NCI-H2107 treated with DMSO at 0.1 percent for 48 hours (cell line): Measurements from ENCODE around the gene TRNAU1AP.
"Not testable (repeated sequence)": the region's sequence is repeated elsewhere in the genome, so short reads cannot be mapped to it uniquely, and the experiment has no call there.

Experiments
- DNase-seq: peaks from one replicate; lab custom pipeline; 2025; ENCODE audit not compliant: unreplicated experiment; lab: John Stamatoyannopoulos, UW

TRNAU1AP gene

DNA sequence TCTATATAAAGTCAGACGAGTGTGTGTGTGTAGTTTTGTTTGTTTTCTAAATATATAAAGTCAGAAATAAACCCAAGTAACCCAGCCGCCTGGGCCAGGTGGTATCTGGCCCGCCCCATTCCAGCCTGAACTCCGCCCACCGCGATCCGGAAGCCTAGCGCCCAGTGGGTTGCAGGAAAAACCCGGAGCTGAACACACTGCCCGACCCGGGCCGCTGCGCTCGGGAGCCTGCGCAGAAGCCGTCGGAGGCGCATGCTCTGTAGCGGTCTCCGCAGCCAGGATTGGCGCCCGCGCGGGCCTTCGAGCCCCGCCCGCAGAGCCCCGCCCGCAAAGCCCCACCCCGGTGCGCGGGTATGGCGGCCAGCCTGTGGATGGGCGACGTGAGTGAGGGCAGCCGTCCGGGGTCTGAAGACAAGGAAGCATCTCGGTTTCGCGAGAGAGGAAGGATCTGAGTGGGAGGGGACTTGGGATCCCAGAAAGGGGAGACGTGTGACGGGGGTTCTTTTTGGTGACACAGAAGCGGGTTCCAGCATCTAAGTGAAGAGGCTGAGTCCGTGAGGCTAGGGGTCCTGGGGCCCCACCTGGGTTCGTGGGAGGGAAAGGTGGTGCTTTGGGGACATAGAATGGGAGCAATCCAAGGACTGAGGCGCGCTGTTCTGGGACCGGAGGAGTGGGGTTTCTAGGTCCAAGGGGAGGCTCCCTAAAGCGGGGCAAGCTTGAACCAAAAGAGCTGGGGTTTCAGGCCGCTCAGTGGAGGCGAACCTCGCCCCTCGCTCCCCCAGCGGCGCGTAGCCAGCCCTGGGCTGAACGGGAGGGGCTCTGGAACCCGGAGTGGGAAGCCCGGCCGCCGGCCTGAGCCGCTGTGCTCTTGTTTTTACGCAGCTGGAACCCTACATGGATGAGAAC, at the start of gene TRNAU1AP:
Gene TRNAU1AP (plus strand): TSS at position 328 of the 906 bp plus-strand sequence. CDS start 26 bp downstream, at position 354.
- peak; percentile 98 for DNase-seq

GRCh38 chr1:28503117-28503516, 49.8 kb upstream of the TRNAU1AP start:
- no peak for DNase-seq

DNA sequence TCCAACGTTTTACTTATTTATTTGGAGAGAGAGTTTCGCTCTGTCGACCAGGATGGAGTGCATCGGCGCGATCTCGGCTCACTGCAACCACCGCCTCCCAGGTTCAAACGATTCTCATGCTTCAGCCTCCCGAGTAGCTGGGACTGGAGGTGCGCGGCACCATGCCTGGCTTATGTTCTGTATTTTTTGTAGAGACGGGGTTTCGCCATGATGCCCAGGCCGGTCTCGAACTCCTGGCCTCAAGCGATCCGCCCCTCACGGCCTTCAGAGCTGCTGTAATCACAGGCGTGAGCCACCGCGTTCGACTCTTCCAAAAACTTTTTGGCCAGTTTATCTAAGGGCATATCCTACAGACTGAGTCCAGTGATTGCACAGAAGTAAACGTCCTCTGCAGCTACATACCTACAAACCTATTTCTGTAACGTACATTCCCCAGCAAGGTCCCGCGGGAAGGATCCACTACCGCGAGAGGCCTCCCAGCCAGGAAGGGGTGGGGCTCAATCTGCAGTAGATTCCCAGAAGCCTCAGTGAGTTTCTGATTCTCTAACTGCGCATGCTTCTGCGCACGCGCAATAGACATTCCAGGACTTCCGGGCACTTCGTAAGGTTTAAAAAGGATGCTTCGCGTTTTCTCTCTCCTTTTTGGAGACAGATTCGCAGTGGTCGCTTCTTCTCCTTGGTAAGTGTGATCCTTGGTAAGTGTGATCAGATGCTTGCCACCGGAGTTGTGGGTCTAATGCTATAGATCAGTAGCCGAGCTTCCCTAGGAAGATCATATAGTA, 47.3 kb upstream of the TRNAU1AP start, which contains the start of gene RCC1:
Gene RCC1 (plus strand): TSS at position 638 of the 782 bp plus-strand sequence. CDS start 23,824 bp downstream, outside the sequence.
- DNase-seq, result peak; percentile 99

DNA sequence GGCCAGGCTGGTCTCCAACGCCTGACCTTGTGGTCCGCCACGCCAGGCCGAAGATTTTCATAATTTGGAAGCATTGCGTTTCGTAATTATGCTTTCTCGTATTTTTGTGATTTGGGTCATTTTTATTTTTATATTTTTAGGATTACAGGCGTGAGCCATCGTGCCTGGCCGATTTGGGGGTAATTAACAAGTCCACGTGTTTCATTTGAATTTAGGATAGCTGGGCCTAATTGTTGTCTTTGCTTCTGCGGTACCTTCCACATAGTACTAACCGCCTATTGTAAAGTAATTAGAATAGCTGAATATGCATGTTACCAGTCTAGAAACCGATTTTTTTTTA, 46.0 kb upstream of the TRNAU1AP start:
- no peak for DNase-seq

- DNase-seq, result no peak
Measured at GRCh38 chr1:28507247-28507645, 45.6 kb upstream of the TRNAU1AP start.

DNA sequence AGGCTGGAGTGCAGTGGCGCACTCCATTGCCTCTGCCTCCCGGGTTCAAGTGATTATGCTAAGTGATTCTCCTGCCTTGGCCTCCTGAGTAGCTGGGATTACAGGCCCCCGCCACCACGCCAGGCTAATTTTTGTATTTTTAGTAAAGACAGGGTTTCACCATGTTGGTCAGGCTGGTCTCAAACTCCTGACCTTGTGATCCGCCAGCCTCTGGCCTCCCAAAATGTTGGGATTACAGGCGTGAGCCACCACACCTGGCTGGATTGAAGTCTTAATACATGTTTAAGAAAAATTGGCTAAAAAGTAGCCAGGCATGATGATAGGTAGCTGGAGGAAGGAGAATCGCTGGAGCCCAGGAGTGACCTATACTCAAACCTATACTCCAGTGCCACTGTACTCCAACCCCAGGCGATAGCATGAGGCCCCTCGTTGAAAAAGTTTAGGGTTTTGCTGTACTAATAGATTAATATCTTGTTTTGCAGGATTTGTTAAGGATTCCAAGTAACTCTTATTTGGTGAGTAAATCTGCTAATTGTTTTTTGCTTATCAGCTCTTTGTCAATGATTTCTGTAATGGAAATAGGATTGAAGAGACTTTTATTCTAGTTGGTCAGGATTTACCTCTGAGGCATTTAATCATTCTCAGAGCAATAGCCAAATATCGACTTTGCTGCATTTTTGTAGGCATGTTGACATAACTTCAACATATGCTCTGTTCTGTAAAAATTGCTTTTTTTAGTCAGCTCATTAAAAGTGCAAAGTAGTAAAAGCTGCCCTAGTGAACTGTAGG, 45.0 kb upstream of the TRNAU1AP start:
- DNase-seq, result no peak

GRCh38 chr1:28508435-28508754, 44.5 kb upstream of the TRNAU1AP start:
- no peak for DNase-seq

- no peak for DNase-seq
Measured at GRCh38 chr1:28509705-28510272, 43.1 kb upstream of the TRNAU1AP start.

DNA sequence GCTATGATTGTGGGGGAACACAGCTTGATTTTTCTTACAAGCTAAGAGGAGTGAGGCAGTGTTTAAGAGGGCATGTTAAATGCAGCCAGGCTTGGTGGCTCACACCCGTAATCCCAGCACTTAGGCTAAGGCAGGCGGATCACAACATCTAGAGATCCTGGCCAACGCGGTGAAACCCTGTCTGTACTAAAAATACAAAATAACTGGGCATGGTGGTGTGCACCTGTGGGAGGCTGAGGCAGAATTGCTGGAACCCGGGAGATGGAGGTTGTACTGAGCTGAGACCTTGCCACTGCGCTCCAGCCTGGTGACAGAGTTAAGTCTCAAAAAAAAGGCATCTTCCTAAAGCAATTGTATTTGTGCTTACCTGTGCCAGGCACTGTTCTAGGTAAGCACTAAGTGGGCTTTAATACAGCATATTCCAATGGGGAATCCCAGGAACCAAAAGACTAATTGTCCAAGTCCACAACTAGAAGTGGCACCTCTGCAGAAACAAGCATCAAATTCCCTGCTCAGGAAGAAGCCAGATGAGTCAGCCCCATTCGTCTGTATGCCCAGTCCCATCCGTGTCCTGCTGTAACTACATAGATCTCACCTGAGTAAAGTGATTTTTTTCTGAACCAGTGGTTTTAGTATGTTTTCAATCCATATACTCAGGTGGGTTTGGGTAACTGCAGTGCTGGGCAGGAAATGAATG, 42.5 kb upstream of the TRNAU1AP start:
- DNase-seq, result no peak

DNA sequence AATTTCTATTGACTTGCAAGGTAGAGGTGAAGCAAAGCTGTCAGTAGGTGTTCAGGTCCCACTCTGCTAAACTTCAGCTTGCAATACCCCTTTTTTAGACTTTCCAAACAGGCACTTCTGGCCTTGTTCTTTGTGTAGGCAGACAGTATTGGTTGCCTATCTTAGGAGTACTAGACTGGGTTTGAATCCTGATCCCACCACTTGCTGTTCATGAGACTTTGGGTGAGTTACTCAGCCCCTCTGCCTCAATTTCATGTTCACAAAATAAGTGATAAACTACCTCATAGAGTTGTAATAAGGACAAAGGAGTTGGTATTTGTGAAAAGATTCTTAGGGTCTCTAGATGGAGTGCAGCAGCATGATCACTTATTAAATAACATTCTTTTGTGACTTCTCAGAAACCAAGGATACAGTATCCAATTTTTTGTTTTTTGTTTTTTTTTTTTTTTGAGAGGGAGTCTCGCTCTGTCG, 41.9 kb upstream of the TRNAU1AP start:
- no peak for DNase-seq

- DNase-seq, result no peak
Measured at GRCh38 chr1:28512058-28512611, 40.8 kb upstream of the TRNAU1AP start.

- not testable (repeated sequence) for DNase-seq
Measured at GRCh38 chr1:28514445-28514933, 38.4 kb upstream of the TRNAU1AP start.

DNA sequence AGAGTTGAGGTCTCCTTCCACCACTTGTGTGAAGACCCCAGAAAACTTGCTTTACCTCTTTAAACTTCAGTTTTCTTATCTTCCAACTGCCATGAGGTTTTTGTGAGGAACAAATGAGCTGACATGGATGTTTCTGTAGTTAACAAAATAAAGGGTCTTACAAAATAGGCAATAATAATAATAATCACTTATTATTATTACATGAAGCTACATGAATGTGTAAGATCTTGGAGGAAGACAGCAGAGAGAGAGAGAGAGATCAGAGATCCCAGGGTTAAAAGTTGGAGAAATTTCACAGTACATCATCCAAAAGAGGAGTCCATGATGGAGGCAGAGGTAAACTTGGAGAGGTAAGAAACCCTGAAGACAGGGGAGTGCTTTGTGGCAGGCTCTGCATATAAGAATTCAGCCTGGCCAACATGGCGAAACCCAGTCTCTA, 36.3 kb upstream of the TRNAU1AP start:
- DNase-seq, result no peak

DNA sequence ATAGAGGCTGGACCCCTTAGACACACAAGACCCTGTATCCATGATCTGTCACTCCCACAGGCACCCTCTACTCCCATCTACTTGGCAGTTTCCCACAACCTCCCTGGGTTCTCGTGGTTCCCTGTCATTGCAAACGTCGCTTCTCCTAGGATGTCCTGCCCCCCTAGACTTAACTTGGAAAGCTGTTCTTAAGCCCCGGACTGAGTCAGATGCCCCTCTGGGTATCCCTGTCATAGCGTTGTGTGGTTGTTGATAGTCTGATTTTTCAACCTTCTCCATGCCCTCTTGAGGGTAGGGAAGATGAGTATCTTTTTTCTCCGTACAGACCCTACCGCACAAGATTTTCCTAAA, 35.3 kb upstream of the TRNAU1AP start:
- peak; percentile 45 for DNase-seq

GRCh38 chr1:28518000-28518744, 34.7 kb upstream of the TRNAU1AP start:
- DNase-seq, result peak; percentile 78

DNA sequence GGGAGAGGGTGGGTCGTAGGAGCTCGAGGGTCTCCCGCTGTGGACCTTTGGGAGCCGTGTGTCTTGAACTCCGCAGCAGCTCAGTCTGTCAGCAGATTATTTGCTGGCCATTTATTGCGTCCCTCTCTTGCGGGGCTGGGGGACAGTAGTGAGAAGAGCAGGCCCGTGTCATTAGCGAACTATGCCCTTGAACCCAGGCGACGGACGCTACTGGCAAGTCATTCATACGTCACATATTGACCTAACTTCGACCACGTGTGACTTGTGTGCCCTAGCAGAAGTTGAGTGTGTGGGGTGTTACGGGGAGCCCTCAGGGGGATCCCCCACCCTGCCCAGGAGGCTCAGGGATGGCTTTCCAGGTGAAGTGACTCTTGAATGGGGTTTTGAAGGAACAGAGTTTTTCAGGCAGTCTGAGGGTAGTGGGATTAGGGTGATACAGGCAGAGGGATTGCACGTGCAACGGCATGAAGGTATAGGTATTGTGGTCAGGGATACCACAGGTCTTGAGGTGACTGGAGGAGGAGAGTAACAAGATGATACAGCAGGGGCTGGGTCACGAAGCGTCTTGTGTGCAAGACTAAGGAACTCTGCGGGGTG, 34.0 kb upstream of the TRNAU1AP start:
- no peak for DNase-seq

GRCh38 chr1:28519946-28520725, 32.7 kb upstream of the TRNAU1AP start:
- no peak for DNase-seq

- DNase-seq, result not testable (repeated sequence)
Measured at GRCh38 chr1:28520796-28521195, 32.1 kb upstream of the TRNAU1AP start.
